K562 (cell line): Measurements from ENCODE around the gene SNAPC2. TPM values are rescaled to one million over a fixed set of nuclear protein-coding genes. Genes with fewer than 3 reads are reported as not detected.

ENCODE experiments used
- ATAC-seq: fragments of 200-7000 bp; cut with Tn5 transposase; 3 replicates; pipeline ENCODE4 v1.9.1; 2020; ENCODE audit warnings: moderate library complexity
- BruUV-seq: library from RNA; stranded (reverse); fragments of 400-500 nt; replicated peaks from 2 replicates; lab custom pipeline; 2021; lab: Mats Ljungman, UMichigan
- CTCF ChIA-PET: fragments of 300-600 bp; formaldehyde crosslinking; extraction: SDS; loops from one replicate; lab custom pipeline; 2021; ENCODE audit warnings: low intra/inter-chr PET ratio; lab: Yijun Ruan, JAX
- POLR2A ChIA-PET: fragments of 300-600, 350-650 bp; sonication (Branson Sonifier 250); formaldehyde crosslinking; extraction: SDS; loops from one replicate; lab custom pipeline; 2021; ENCODE audit warnings: antibody characterized with exemption, inconsistent platforms; lab: Yijun Ruan, JAX
- DNase-seq, 4 experiments: peaks; one replicate each; pipeline versions ENCODE4 v3.0.0 to v3.0.0-alpha.2; 2011 to 2018; ENCODE audit warnings: low spot score in 3 of 4, mixed read lengths in 3 of 4; ENCODE audit errors: extremely low read depth in 1 of 4
- FAIRE-seq: peaks from 2 replicates; lab custom pipeline; 2011; peaks lifted over from hg19 to GRCh38; lab: Jason Lieb, UNC
- H2AFZ ChIP-seq: 2 replicates; pipeline ENCODE4 v1.6.0; 2011; ENCODE audit warnings: low read depth, low read length, control low read depth, inconsistent platforms
- H3K27ac ChIP-seq: fragments of 200-600 bp; 3 replicates; pipeline ENCODE4 v1.8.0; 2011; ENCODE audit warnings: low read depth, mild to moderate bottlenecking, control low read depth, inconsistent platforms, low read length, moderate library complexity, mixed read lengths; ENCODE audit errors: extremely low read depth
- H3K27me3 ChIP-seq, 2 experiments: fragments of 300-600 bp in 1 of 2; 2 replicates in 1 of 2; 3 replicates in 1 of 2; pipeline versions ENCODE4 v1.6.0 to v1.8.0; 2011; ENCODE audit warnings: inconsistent platforms in 2 of 2, low read length in 2 of 2, mild to moderate bottlenecking in 1 of 2, mixed read lengths in 1 of 2, moderate library complexity in 1 of 2; ENCODE audit not compliant: control insufficient read depth in 2 of 2, insufficient read depth in 2 of 2
- H3K36me3 ChIP-seq: fragments of 300-600 bp; 3 replicates; pipeline ENCODE4 v1.8.0; 2011; ENCODE audit warnings: mild to moderate bottlenecking, low read length, inconsistent platforms; ENCODE audit not compliant: control insufficient read depth, insufficient read depth
- H3K4me1 ChIP-seq, 2 experiments: fragments of 200-600 bp in 1 of 2; replicated peaks in 1 of 2; 2 replicates in 1 of 2; 3 replicates in 1 of 2; pipeline versions ENCODE4 v1.5.1 to v1.8.0; 2011; ENCODE audit warnings: inconsistent platforms in 2 of 2, low read length in 2 of 2, mild to moderate bottlenecking in 1 of 2, mixed read lengths in 1 of 2, moderate library complexity in 1 of 2; ENCODE audit not compliant: control insufficient read depth in 2 of 2, insufficient read depth in 2 of 2
- H3K4me2 ChIP-seq: 2 replicates; pipeline ENCODE4 v1.6.1; 2011; ENCODE audit warnings: low read length, control low read depth, inconsistent platforms, mixed read lengths; ENCODE audit not compliant: insufficient read depth
- H3K4me3 ChIP-seq: fragments of 200-600 bp; sonication (generic), shearing (Covaris generic); 2 replicates; pipeline ENCODE4 v1.5.1; 2016; ENCODE audit warnings: control low read depth, inconsistent platforms
- H3K79me2 ChIP-seq: fragments of 200-600 bp; 3 replicates; pipeline ENCODE4 v1.8.0; 2011; ENCODE audit warnings: low read length, inconsistent platforms; ENCODE audit not compliant: control insufficient read depth, insufficient read depth
- H3K9ac ChIP-seq, 2 experiments: 2 replicates each; pipeline versions ENCODE4 v1.6.0 to v1.6.1; 2011; ENCODE audit warnings: low read depth in 2 of 2, low read length in 2 of 2, control low read depth in 1 of 2, inconsistent platforms in 1 of 2, mild to moderate bottlenecking in 1 of 2, mixed read lengths in 1 of 2; ENCODE audit not compliant: insufficient read depth in 1 of 2
- H3K9me1 ChIP-seq: one replicate; pipeline ENCODE4 v1.6.0; 2011; ENCODE audit warnings: inconsistent platforms, mild to moderate bottlenecking, low read length, moderate library complexity; ENCODE audit not compliant: control insufficient read depth, insufficient read depth
- H3K9me3 ChIP-seq: replicated peaks from 2 replicates; pipeline ENCODE4 v1.5.1; 2011; ENCODE audit warnings: low read depth, low read length, inconsistent platforms; ENCODE audit not compliant: control insufficient read depth, insufficient read depth
- H4K20me1 ChIP-seq: replicated peaks from 2 replicates; pipeline ENCODE4 v1.6.1; 2011; ENCODE audit warnings: low read length, inconsistent platforms, mixed read lengths; ENCODE audit not compliant: control insufficient read depth, insufficient read depth
- CBX5 ChIP-seq: IDR thresholded peaks from 2 replicates; pipeline ENCODE4 v1.6.1; 2014; ENCODE audit warnings: low read depth, borderline replicate concordance
- HIVEP1 ChIP-seq: fragments of 250-450 bp; sonication (Bioruptor Pico); IDR thresholded peaks from 2 replicates; pipeline ENCODE4 v1.4.0; 2020; ENCODE audit warnings: mild to moderate bottlenecking
- KDM2B ChIP-seq: fragments of 250-450 bp; sonication (Bioruptor Pico); IDR thresholded peaks from 2 replicates; pipeline ENCODE4 v1.8.0; 2021; ENCODE audit warnings: mild to moderate bottlenecking, moderate library complexity
- NUFIP1 ChIP-seq: fragments of 450-650 bp; IDR thresholded peaks from 2 replicates; pipeline ENCODE4 v1.6.1; 2018; ENCODE audit not compliant: partially characterized antibody
- PHB2 ChIP-seq: fragments of 450-650 bp; IDR thresholded peaks from 2 replicates; pipeline ENCODE4 v1.6.1; 2017; ENCODE audit warnings: low read depth
- PKNOX1 ChIP-seq: fragments of 450-650 bp; IDR thresholded peaks from 2 replicates; pipeline ENCODE4 v1.6.1; 2016
- POLR2A ChIP-seq: fragments of 450-650 bp; conservative IDR thresholded peaks from 2 replicates; pipeline ENCODE4 v1.6.1; 2016
- POLR2G ChIP-seq: fragments of 200-400 bp; formaldehyde crosslinking; IDR thresholded peaks from 2 replicates; pipeline ENCODE4 v1.6.1; 2017; ENCODE audit warnings: low read depth, mild to moderate bottlenecking, antibody characterized with exemption, low read length, moderate library complexity
- PTBP1 ChIP-seq: fragments of 200-400 bp; formaldehyde crosslinking; IDR thresholded peaks from 2 replicates; pipeline ENCODE4 v1.6.1; 2017; ENCODE audit warnings: low read depth, low read length
- SUPT5H ChIP-seq: fragments of 450-650 bp; IDR thresholded peaks from 2 replicates; pipeline ENCODE4 v1.6.1; 2016
- TAF1 ChIP-seq: IDR thresholded peaks from 2 replicates; pipeline ENCODE4 v1.6.1; 2011; ENCODE audit warnings: mild to moderate bottlenecking, low read length, moderate library complexity; ENCODE audit not compliant: insufficient read depth, control insufficient read depth, severe bottlenecking; ENCODE audit errors: extremely low read depth
- TAL1 ChIP-seq: fragments of 450-650 bp; IDR thresholded peaks from 2 replicates; pipeline ENCODE4 v1.6.1; 2016; ENCODE audit warnings: mild to moderate bottlenecking
- UBTF ChIP-seq, 2 experiments: IDR thresholded peaks; 2 replicates each; pipeline ENCODE4 v1.6.1; 2012; ENCODE audit warnings: improper control_type of control experiment in 2 of 2, low read depth in 2 of 2, low read length in 2 of 2, borderline replicate concordance in 1 of 2
- WHSC1 ChIP-seq: IDR thresholded peaks from one replicate; pipeline ENCODE4 v1.6.1; 2012; ENCODE audit warnings: low read length, control low read depth, inconsistent platforms
- ZNF280A ChIP-seq: fragments of 450-650 bp; IDR thresholded peaks from 2 replicates; pipeline ENCODE4 v1.6.1; 2018; ENCODE audit warnings: mild to moderate bottlenecking, low read depth; ENCODE audit not compliant: partially characterized antibody
- WGBS: fragments of 100-300 bp; shearing (Covaris generic); methylation state at CpG from one replicate; pipeline ENCODE4 v1.1.6; 2016; ENCODE audit warnings: low coverage, mixed read lengths; ENCODE audit not compliant: insufficient coverage; ENCODE audit errors: missing lambda C conversion rate; 5-methylcytosine and 5-hydroxymethylcytosine counted together
- in situ Hi-C: fragments of 300-500 bp; cut with MboI; formaldehyde crosslinking; loops from 4 replicates; pipeline ENCODE4 v1.15.0; 2018; ENCODE audit warnings: inconsistent platforms, mixed read lengths
- intact Hi-C: fragments of 100-400 bp; cut with micrococcal nuclease; formaldehyde crosslinking; loops from 2 replicates; pipeline ENCODE4 v1.14.2; 2022
- polyA plus RNA-seq, 8 experiments: library from polyadenylated mRNA; depleted of rRNA in 4 of 8; stranded (reverse) in 5 of 8; unstranded in 3 of 8; fragments of >200 nt; fragmentation: Nextera tagmentation in 2 of 8; fragmentation: Illumina TruSeq in 1 of 8; extraction: Ambion mirVana in 2 of 8; extraction: Trizol in 1 of 8; gene quantifications; 2 replicates each; pipeline versions ENCODE4 v1.2.1 to v1.2.3, GENCODE V29; 2011 to 2014; ENCODE audit warnings: inconsistent platforms in 1 of 8, missing spikeins in 1 of 8
- total RNA-seq, 7 experiments: library from RNA; depleted of rRNA in 6 of 7; stranded (reverse); fragments of >200 nt in 6 of 7; fragmentation: Illumina TruSeq in 2 of 7; extraction: Trizol in 2 of 7; gene quantifications; 2 replicates each; pipeline versions ENCODE4 v1.2.1 to v1.2.3, GENCODE V29; 2011 to 2021; ENCODE audit warnings: low replicate concordance in 1 of 7

SNAPC2 gene
- total and polyA plus RNA-seq, 9 of the 15 experiments (the other 6 are each of a cell fraction or from before 2014, with no cell fraction given) = 0.59 to 45.1 (median 15.3) TPM

- TF ChIP-seq PHB2 = no peak
- TF ChIP-seq POLR2G = peak; percentile 37
- TF ChIP-seq PTBP1 = no peak
- TF ChIP-seq TAL1 = no peak
- TF ChIP-seq POLR2A = peak; percentile 51; the same call in 1 of the 2 replicates
- TF ChIP-seq SUPT5H = peak; percentile 37; the same call in 1 of the 2 replicates
- no peak for TF ChIP-seq TAF1
- no peak for TF ChIP-seq ZNF280A
- TF ChIP-seq HIVEP1 = no peak
- TF ChIP-seq CBX5 = no peak
- no peak for TF ChIP-seq KDM2B (CRISPR knock-in tag)
- TF ChIP-seq WHSC1 = no peak
- no peak for TF ChIP-seq PKNOX1
- TF ChIP-seq UBTF (IDR thresholded peaks at IDR 0.05; ENCODE audit: borderline replicate concordance in 1 of 2, low read depth in 2 of 2, low read length in 2 of 2) = no peak
- no peak for TF ChIP-seq NUFIP1
- no peak for ATAC-seq
- intact Hi-C loops = no loop called here
- DNase-seq = no peak
- H3K9me3 ChIP-seq = no peaks in the 10 kb centered on the region
- 67% methylated on average over 9 of the region's 10 CpGs for WGBS
- H3K9ac ChIP-seq = 0 out of 4 replicates have a peak overlapping the region, but pooled peaks of 1 of the 2 experiments have one; percentile 48
- in situ Hi-C loops = no loop called here
- no peaks in the 10 kb centered on the region for H4K20me1 ChIP-seq
- BruUV-seq = TSS peak; percentile 75
- no peak overlapping the region for H2AFZ ChIP-seq
- H3K36me3 ChIP-seq = peaks cover 45% of the 10 kb centered on the region; the same call in 1 of the 3 replicates
- ChIA-PET POLR2A (no interaction called here), CTCF (interaction anchor here (0.6 kb wide), 1 partner anchor 407 kb away, joined by 3 read pairs; the partner anchor contains the start of gene NDUFA7)
- no peak overlapping the region for H3K4me3 ChIP-seq
- peaks cover 2 to 81% of the 10 kb centered on the region in 2 experiments; a peak in 4 of 5 replicates for H3K4me1 ChIP-seq
- no peaks in the 10 kb centered on the region for H3K27me3 ChIP-seq
- H3K27ac ChIP-seq = no peak overlapping the region
- FAIRE-seq = no peak
- H3K4me2 ChIP-seq = no peak overlapping the region
- H3K79me2 ChIP-seq = peaks cover 3% of the 10 kb centered on the region
- no peaks in the 10 kb centered on the region for H3K9me1 ChIP-seq
These were observed 6.5 kb upstream of the SNAPC2 start for GRCh38 chr19:7913652-7914051.
